ENCODE data around the gene NMT2.
A peak's percentile ranks its signal among the peaks of the same experiment; 100 is the strongest.

Gene NMT2

GRCh38 chr10:15141136-15142054 is 27.1 kb downstream of the NMT2 start:
- no peak for DNase-seq

DNA sequence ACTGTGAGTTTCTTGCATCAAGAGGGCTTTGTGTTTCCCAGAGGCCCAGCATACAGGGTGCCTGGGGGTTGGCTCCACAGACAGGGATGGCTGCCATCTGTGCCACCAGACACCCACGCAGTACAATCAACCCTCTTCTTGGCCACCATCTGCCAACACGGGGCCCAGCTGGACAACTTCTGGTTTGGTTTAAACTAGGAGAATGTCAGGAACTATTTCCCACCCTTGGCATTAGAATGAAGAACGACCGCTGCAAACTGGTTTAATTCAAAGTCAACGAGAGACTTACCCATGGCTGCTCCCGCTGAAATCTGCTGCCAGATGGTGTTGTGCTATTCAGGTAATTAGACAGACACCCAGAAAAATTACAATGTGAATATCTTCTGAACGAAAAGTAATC is 27.8 kb downstream of the NMT2 start:
- DNase-seq = no peak

GRCh38 chr10:15137636-15138035 is 30.9 kb downstream of the NMT2 start:
- peak; percentile 11 to 22 for DNase-seq

- no peak for DNase-seq
Measured at GRCh38 chr10:15137036-15137359, 31.5 kb downstream of the NMT2 start.

DNA sequence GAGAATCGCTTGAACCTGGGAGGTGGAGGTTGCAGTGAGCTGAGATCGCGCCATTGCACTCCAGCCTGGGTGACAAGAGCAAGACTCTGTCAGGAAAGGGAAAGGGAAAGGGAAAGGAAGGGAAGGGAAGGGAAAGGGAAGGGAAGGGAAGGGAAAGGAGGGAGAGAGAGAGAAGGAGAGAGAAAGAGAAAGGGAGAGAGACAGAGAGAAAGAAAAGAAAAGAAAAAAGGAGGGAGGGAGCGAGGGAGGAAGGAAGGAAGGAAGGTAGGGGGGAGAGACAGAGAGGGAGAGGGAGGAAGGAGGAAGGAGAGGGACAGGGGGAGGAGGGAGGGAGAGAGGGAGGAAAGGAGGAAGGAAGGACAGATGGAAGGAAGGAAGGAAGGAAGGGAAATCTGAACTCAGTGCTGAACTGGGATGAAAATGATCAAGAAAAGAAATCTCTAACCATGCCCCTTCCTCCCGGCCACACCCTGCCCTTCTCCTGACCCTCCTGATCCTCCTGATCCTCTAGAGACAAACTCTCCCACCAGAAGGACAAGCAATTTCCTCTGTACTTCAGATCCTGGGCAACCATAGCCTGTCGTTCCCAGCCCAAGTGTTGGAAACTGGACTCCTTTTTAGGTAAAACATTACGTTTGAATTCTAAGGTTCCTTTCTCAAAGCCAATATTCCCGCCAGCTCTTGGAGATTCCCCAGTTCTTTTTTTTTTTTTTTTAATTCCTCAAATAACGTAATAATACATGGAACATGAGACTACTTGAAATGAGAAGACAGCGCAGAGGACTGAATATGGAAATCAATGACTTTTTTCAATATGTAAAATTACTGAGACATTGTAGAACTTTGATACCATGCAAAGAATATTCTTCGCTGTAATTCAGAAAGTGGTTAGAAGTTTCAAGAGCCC is 32.1 kb downstream of the NMT2 start:
- DNase-seq = no peak

- no peak for DNase-seq
Measured at GRCh38 chr10:15131330-15131729, 37.2 kb downstream of the NMT2 start.

- no peak for DNase-seq
Measured at GRCh38 chr10:15124908-15125307, 43.6 kb downstream of the NMT2 start.

- DNase-seq = no peak
Measured at GRCh38 chr10:15124190-15124589, 44.3 kb downstream of the NMT2 start.

DNA sequence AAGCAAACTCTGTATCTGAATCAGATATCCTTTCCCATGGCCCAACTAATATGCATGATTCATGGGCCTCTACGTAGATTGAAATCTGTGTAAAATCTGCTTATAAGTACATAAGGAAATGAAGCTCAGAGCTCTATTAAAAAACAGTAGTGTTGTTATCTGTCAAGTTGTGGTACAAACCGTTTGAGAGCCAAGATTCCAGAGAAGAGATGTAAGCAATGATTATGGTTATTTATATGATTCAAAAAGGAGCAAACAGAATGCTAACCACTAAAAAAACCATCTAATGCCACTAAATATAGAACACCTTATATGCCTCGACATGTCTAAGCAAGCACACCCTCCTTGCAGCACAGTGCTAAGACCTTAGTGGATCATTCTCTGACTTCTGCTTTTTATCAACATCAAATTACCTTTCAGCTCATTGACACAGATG is 44.7 kb downstream of the NMT2 start:
- DNase-seq = no peak

GRCh38 chr10:15122477-15123030 is 45.9 kb downstream of the NMT2 start:
- no peak for DNase-seq

DNA sequence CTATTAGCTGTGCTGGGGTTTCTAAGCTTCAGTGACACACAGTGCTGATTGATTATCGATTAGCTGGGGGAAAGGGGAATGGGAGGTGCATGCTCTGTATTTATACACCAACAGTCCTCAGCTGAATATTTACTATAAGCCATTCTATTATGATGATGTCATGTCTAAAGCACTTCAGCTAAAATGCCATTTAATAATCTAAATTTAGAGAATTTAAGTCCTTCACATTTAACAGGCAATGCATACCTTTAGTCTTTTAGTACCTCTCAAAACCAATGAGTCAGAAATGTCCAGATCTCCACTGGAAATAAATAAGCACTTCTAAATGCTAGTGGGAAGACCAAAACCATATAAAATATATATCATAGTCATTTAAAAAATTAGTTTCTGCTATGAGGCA is 46.8 kb downstream of the NMT2 start:
- DNase-seq = no peak

DNA sequence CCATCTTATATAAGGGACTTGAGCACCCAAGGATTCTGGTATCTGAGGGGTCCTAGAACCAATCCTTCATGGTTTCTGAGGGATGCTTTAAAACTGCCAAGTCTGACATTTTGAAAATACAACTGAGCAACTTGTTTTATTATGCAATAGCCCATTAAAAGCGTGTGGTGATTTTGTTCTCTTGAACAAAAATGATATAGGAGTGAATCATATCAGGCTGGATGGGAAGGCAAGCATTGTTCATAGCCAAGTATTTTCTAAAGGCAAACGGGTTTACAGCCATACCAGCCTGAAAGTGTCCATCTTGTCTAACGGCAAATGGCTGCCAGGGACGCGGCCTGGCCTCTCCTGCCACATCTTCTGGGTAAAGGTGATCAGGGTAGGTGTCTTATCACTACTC is 48.0 kb downstream of the NMT2 start:
- no peak for DNase-seq

DNA sequence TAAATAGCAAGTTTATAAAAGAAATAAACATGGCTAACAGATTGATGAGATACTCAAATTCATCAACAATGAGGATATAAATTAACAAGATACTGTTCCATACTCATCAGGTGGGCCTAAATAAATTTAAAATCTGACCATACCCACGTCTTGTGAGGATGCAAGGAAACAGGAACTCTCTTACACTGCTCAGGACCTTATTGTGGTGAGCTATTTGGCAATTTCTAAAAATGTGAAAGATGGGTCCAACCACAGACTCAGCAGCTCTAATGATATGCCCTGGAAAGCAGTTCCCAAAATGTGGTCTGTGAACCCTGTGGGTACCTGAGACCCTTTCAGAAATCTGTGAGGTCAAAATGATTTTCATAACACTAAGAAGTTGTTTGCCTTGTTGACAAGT is 49.9 kb downstream of the NMT2 start:
- DNase-seq = peak in 1 of 2 donors; percentile 7

DNA sequence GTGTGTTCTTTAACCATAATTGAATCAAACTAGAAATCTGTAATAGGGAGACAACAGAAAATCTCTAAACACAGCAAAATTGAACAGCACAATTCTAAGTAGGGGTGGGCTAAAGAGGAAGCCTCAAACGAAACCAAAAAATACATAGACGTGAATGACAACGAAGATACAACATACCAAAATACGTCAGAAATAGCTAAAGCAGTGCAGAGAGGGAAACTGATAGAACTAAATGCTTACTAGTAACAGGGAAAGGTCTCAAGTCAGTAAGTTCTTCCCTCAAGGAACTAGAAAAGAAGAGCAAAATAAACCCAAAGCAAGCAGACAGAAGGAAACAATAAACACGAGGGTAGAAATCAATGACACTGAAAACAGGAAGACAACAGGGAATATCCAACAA is 52.3 kb downstream of the NMT2 start:
- no peak for DNase-seq

GRCh38 chr10:15113766-15114165 is 54.7 kb downstream of the NMT2 start:
- DNase-seq = no peak

DNA sequence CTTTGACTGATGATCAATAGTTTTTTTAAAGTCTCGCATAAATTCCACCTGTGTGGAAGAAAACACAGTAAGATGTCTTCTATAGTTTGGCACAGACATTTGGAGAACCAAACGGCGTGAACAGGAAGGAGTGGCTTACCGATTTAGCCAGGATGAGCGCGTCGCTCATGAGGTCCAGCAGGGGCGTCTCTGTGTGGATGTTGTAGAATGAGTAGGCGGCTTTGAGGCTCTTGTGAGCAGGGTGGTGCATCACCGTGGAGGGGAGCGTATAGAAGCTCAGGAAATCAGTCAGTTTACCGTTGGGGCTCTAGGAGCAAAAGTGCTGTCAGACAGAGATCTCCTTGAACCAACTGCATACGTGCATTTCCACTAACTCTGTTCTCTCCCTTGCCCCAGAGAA is 55.8 kb downstream of the NMT2 start:
- DNase-seq = no peak

DNA sequence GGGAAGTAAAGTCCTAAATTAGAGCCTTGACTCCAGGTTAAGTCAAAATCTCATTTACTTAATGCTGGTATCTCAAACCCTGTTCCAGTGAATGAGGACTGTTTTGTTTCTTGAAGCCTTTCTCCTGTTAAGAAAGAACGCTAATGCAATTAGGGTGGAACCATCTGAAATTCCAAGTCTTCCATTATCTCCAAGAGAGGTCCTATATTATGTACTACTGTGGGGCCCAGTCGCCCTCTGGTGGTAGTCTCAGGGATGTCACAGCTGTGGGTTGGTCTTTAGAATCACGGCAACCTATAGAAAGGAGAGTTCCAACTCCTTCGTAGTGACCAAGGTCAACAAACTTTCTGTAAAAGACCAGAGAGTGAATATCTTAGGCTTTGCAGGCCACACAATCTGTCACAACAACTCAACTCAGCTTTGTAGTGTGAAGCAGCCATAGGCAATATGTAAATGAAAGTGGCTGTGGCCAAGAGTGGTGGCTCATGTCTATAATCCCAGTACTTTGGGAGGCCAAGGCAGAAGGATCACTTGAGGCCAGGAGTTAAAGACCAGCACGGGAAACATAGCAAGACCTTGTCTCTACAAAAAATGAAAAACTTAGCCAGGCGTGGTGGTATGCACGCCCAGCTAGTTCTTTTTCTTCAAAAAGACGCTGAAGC is 62.0 kb downstream of the NMT2 start:
- DNase-seq = peak; percentile 78 to 79

GRCh38 chr10:15103513-15103912 is 65.0 kb downstream of the NMT2 start:
- no peak for DNase-seq

GRCh38 chr10:15099886-15100285 is 68.6 kb downstream of the NMT2 start:
- no peak for DNase-seq

- peak; percentile 98 for DNase-seq
Measured at GRCh38 chr10:15097011-15097812, 71.3 kb downstream of the NMT2 start, which contains the start of gene RPP38. RPP38 (plus strand) TSS chr10:15097355; CDS start chr10:15103315, 5,960 bp downstream.

DNA sequence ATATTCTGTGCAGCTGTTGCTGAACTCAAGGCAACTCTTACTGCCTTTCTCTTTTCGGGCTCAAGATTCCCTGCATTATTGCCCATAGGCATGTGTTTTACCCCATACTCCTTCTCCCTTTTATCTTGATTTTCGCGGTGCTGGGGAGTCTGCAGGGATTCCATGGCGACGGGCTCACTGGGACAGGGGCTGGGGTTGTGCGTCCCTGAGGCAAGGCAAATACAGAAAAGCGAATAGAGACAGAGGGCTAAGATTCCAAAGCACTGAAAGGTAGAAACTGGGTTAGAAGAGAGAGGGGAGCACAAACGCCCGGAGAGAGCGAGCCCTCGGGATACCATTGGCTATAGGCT is 71.9 kb downstream of the NMT2 start:
- no peak for DNase-seq

GRCh38 chr10:15092855-15093408 is 75.6 kb downstream of the NMT2 start:
- no peak for DNase-seq

All from inflammatory macrophage (primary cell).